NCI-H1105 treated with DMSO at 0.1 percent for 48 hours (cell line): Measurements from ENCODE around the gene HGF.
A peak's percentile ranks its signal among the peaks of the same experiment; 100 is the strongest.
"Not testable (repeated sequence)": the region's sequence is repeated elsewhere in the genome, so short reads cannot be mapped to it uniquely, and the experiment has no call there.

ENCODE experiments used
- DNase-seq: peaks from one replicate; lab custom pipeline; 2025; lab: John Stamatoyannopoulos, UW

The HGF gene

DNA sequence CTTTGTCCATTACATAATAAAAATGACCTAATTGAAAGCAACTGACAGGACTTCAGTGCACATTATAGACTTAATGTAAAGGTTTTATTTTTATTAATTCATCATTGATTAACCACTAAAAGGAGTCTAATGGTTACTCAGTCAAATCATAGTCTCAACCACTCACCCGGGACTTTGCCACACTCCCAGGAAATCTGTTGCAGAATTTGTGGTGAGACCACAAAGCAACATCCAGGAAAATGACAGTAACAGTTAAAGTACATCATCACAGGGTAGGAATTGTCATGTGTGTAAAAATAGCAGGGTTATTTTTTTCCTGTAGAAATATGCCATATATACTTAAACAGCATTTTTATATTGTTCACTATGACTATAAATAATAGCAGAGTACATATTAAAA is 6.3 kb upstream of the HGF start:
- no peak for DNase-seq

DNA sequence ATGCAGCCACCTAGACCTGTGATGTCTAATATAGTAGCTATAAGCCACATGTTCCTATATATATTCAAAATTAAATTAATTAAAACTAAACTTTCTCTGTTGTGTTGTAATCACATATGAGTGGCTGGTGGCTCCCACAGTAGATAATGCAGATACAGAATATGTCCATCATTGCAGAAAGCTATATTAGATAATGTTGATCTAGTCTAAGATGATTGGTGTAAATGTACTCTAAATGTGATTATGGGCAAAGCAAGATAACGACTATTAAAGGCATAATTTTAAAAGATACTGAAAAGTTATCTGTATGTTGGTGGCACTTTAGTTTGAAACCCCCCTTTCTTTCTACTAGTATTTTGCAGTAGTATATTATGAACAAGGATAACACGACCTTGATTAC is 5.7 kb upstream of the HGF start:
- no peak for DNase-seq

- no peak for DNase-seq
Observed at GRCh38 chr7:81774551-81774950, 4.7 kb upstream of the HGF start.

DNA sequence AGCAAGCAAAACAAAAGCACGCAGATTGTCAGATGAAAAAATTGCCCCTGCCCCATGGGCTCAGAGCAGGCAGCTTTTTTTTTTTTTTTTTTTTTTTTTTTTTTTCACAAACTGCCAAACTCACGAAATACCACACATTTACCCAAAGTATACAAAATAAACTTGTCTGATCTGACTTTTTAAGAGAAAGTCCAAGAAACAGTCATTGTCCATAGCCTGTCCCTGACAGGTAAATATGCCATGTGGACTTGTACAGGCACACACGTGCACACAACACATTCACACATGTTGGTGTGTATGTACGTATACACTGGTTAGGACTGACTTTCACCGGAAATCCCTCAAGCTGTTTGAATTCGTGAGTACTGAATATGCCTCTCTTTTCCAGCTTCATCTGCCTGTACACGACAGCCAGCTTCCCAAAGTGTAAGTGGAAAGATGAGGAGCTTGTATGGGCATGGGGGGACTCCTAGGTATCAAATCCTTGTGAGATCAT is 929 bp upstream of the HGF start:
- DNase-seq = no peak

DNA sequence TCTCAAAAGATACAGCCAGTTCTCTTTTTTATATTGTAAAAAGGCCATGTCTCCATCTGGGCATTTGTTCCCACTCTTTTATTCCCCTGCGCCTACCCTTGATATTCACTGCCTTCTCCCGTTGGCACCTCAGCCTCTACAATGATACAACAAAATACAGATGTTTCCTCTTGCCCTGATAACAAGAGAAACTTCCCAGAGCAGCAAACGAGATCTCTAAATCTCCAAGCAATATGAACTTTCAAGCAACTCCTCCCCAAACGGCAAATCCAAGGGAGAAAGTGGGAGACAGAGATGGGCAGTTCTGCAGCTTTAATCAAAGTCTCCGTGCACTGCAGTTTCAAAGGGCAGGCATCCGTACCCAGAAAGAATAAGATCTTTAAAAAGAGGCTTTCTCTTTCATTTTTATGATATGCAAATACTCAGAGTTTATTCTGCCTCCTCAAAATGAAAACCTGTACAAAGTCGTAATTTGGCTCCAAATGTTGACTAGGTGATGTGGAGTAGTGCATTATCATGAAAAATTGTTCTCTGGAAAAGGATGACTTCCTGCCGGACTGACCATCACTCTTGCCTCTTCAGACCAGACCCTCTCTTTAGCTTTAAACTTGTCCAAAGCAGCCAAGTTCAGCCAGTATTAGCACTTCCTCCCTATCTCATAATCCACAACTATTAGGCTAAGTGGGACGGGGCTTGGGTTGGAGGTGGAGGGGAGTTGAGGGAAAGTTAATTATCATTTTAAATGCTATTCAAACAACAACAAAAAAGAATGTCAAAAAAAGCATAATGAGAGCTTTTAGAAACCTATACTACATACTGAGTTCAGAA is 682 bp downstream of the HGF start:
- no peak for DNase-seq

- peak; percentile 52 for DNase-seq
Observed at GRCh38 chr7:81767926-81768325, 1.9 kb downstream of the HGF start.

- no peak for DNase-seq
Observed at GRCh38 chr7:81761821-81762220, 8.0 kb downstream of the HGF start.

DNA sequence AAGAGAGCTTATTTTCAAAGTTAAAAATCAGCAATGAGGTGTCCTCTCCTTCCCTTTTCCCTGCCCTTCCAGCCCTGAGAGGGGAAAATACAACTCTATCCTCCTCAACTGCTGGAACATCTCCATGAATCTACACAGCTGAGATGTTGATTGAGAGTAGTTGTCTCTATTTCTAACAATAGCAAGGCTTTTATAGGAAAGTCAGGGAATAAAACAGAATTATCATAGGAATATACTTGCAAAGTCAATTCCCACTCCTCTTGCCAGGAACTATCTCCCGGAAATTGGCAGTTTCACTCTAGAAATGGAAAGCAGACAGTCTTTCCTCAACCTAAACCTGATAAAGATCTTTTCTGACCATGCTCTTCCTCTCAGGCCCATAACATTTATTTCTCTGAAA is 8.8 kb downstream of the HGF start:
- no peak for DNase-seq

GRCh38 chr7:81754918-81755696 is 14.7 kb downstream of the HGF start:
- DNase-seq = no peak

DNA sequence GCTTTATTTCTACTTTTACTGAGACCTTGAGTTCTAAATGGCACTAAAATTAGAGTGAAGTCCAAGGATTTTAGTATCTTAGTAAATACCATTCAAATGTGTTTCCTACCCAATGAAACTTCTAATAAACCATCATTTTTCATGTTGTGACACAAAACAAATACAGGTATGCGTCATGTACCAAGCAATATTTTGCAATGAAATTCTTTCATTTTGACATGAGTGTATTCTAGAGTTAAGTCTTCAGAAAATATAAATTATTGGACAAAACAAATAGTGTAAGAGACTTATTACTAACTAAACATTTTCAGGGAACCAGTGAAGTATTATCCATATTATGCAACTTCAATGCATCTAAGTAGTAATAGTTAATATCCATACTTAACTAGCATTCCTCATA is 16.5 kb downstream of the HGF start:
- DNase-seq = no peak

DNA sequence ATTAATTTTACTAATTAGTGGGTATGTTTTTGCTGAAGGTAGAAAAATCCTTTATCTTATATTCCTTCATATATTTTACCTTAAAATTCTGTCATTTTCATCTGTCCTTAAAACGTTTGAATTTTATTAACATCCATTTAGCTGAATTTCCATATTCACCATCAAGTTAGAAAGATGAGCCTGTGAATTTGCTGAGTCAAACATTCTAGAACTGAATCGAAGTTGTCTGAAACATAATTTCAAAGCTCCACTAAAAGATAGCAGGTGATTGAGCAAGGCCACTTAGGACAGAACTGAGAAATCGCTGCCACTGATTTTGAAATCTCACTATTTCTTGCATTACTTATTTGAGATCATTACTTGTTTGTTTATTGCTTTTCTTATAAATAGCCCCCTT is 17.5 kb downstream of the HGF start:
- no peak for DNase-seq

DNA sequence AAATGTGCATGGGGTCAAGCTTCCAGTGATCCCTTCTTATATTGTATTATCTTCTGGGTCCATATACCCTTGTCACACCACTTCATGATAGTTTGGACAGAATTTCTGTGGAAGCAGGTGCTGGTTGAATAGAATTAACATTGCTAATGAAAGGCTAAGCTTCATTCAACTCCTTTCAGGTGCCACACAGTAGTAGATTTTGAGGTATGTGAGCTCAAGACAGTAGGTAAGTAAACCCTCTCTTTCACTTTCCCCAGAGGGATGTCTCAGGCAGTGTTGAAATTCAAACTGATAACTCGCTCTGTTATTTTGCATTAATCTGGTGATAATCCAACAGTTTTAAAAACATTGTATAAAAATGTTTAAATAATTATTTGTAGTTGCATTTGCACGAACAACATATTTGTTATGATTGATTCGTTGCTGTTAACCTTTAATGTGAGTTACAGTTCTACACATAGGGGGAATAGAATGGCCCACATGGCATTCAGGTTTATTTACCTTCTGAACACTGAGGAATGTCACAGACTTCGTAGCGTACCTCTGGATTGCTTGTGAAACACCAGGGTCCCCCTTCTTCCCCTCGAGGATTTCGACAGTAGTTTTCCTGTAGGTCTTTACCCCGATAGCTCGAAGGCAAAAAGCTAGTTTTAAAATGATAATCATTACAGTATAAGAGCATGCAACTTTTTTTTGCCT is 18.1 kb downstream of the HGF start:
- DNase-seq = no peak

GRCh38 chr7:81745637-81746036 is 24.2 kb downstream of the HGF start:
- no peak for DNase-seq

DNA sequence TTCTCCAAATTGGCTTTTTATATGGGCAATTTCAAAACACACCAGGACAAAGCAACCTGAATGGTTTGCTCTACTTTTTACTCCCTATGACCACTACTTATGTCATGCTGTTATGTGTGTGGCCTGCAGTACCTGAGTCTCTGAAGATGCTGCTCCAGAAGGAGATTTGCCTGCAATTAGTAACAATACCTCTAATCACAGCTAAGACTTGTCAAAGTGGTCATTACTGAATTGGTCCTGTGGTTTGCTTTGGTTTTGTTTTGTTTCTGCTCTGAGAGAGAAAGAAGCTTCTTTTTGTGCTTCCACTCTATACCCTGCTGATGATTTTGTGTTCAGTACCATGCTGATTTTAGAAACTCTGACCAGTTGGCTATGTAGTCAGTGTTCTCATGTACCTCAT is 25.5 kb downstream of the HGF start:
- no peak for DNase-seq

GRCh38 chr7:81743665-81744064 is 26.2 kb downstream of the HGF start:
- no peak for DNase-seq

GRCh38 chr7:81743201-81743600 is 26.6 kb downstream of the HGF start:
- DNase-seq = no peak

DNA sequence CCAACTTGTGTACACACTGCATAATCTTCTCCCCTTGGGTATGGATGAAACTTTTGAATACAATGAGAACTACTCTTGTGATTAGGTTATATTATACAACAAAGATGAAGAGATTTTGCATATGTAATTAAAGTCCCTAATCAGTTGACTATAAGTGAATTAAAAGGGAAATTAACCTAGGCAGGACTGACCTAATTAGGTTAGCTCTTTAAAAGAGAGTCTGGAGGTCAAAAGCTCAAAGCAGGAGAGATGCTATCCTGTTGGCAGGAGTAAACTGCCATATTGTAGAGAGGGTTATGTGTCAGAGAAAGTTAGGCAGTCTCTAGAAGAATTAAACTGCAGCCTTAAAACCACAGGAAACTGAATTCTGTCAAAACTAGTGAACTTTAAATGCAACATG is 29.4 kb downstream of the HGF start:
- no peak for DNase-seq

GRCh38 chr7:81736091-81736490 is 33.8 kb downstream of the HGF start:
- no peak for DNase-seq

- DNase-seq = no peak
Observed at GRCh38 chr7:81725812-81726127, 44.1 kb downstream of the HGF start.

GRCh38 chr7:81725003-81725811 is 44.6 kb downstream of the HGF start:
- no peak for DNase-seq

GRCh38 chr7:81722250-81722649 is 47.6 kb downstream of the HGF start:
- DNase-seq = not testable (repeated sequence)

- DNase-seq = no peak
Observed at GRCh38 chr7:81721437-81721836, 48.4 kb downstream of the HGF start.
